ENCODE measurements around the gene CYB561.

DNA sequence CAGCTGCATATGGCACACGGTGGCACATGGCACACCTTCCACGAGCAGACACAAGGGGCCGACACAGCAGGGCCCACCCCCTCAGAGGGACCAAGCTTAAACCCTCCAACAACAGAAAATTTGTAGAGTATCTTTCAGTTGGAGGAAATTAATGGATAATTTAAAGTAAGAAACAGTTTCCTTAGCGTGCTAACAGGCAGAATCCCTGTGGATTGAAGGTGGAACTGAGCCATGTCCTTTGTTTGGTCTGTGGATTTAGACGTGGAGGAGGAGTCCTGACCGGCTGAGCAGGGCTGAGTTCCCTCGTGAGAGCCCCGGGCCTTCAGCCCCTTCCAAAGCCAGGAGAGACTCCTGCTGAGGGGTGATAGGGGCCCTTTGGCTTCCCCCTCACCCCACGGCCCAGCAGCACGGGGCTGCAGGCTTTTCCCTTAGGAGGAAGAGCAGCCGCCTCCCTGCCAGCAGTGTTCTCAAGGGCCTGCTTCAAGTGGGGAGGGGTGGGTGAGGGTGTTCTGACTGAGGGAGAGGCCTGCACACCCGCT lies 1.4 kb upstream of the CYB561 start:
- TF ChIP-seq TAF1 (IDR thresholded peaks at IDR 0.05; ENCODE audit: borderline replicate concordance, insufficient read depth, low read length): no peak
- no peak for TF ChIP-seq POLR2AphosphoS5 (IDR thresholded peaks at IDR 0.05; ENCODE audit: low read depth, low read length)
- TF ChIP-seq, protein P1, sequence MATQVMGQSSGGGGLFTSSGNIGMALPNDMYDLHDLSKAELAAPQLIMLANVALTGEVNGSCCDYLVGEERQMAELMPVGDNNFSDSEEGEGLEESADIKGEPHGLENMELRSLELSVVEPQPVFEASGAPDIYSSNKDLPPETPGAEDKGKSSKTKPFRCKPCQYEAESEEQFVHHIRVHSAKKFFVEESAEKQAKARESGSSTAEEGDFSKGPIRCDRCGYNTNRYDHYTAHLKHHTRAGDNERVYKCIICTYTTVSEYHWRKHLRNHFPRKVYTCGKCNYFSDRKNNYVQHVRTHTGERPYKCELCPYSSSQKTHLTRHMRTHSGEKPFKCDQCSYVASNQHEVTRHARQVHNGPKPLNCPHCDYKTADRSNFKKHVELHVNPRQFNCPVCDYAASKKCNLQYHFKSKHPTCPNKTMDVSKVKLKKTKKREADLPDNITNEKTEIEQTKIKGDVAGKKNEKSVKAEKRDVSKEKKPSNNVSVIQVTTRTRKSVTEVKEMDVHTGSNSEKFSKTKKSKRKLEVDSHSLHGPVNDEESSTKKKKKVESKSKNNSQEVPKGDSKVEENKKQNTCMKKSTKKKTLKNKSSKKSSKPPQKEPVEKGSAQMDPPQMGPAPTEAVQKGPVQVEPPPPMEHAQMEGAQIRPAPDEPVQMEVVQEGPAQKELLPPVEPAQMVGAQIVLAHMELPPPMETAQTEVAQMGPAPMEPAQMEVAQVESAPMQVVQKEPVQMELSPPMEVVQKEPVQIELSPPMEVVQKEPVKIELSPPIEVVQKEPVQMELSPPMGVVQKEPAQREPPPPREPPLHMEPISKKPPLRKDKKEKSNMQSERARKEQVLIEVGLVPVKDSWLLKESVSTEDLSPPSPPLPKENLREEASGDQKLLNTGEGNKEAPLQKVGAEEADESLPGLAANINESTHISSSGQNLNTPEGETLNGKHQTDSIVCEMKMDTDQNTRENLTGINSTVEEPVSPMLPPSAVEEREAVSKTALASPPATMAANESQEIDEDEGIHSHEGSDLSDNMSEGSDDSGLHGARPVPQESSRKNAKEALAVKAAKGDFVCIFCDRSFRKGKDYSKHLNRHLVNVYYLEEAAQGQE (IDR thresholded peaks at IDR 0.05; ENCODE audit: insufficient read depth in 1 of 2, low read depth in 2 of 2, low read length in 2 of 2): no peak
- TF ChIP-seq SIN3A (IDR thresholded peaks at IDR 0.05; ENCODE audit: borderline replicate concordance, insufficient read depth, low read length): no peak
- TF ChIP-seq FOXP2 (optimal IDR thresholded peaks at IDR 0.05; ENCODE audit: borderline replicate concordance, extremely low read depth, extremely low read length, insufficient read depth): no peak
